ENCODE measurements around the gene EWSR1. TPM values are rescaled to one million over a fixed set of nuclear protein-coding genes. Genes with fewer than 3 reads are reported as not detected.
A peak's percentile ranks its signal among the peaks of the same experiment; 100 is the strongest.

EWSR1 gene
- total RNA-seq, 2 donors from 2014 or later: 197 to 225 TPM

GRCh38 chr22:29263791-29264276 is 4.2 kb upstream of the EWSR1 start:
- no peak overlapping the region for H3K4me3 ChIP-seq
- TF ChIP-seq CTCF (IDR thresholded peaks at IDR 0.05): no peak
- ATAC-seq (ENCODE audit: insufficient number of reproducible peaks, low FRiP score, low read depth): no peak
- DNase-seq (ENCODE audit: low spot score): no peak
- no peaks in the 10 kb centered on the region for H3K9me3 ChIP-seq
- H3K27me3 ChIP-seq (replicated peaks; ENCODE audit: insufficient read depth): no peaks in the 10 kb centered on the region
- H3K36me3 ChIP-seq: peaks cover 5% of the 10 kb centered on the region
- peaks cover 12% of the 10 kb centered on the region in 2 donors for H3K4me1 ChIP-seq (ENCODE audit: control insufficient read depth in 1 of 2, low read depth in 2 of 2)
- H3K27ac ChIP-seq: no peak overlapping the region

GRCh38 chr22:29265305-29265704 is 2.8 kb upstream of the EWSR1 start:
- Histone ChIP-seq H3K4me1 (ENCODE audit: control insufficient read depth in 1 of 2, low read depth in 2 of 2) (peaks cover 16 to 21% of the 10 kb centered on the region in 2 donors), H3K36me3 (peaks cover 5% of the 10 kb centered on the region), H3K4me3 (no peak overlapping the region), H3K27me3 (replicated peaks; ENCODE audit: insufficient read depth) (no peaks in the 10 kb centered on the region), H3K9me3 (no peaks in the 10 kb centered on the region), H3K27ac (no peak overlapping the region)
- no peak for TF ChIP-seq CTCF (IDR thresholded peaks at IDR 0.05)
- ATAC-seq (ENCODE audit: insufficient number of reproducible peaks, low FRiP score, low read depth) (no peak), DNase-seq (ENCODE audit: low spot score) (no peak)

- no peaks in the 10 kb centered on the region for H3K27me3 ChIP-seq (replicated peaks; ENCODE audit: insufficient read depth)
- DNase-seq (ENCODE audit: low spot score) (no peak), ATAC-seq (ENCODE audit: insufficient number of reproducible peaks, low FRiP score, low read depth) (no peak)
- H3K36me3 ChIP-seq: peaks cover 5% of the 10 kb centered on the region
- H3K9me3 ChIP-seq: no peaks in the 10 kb centered on the region
- H3K4me1 ChIP-seq (ENCODE audit: control insufficient read depth in 1 of 2, low read depth in 2 of 2): peaks cover 17 to 27% of the 10 kb centered on the region in 2 donors
- no peak overlapping the region for H3K4me3 ChIP-seq
- no peak overlapping the region for H3K27ac ChIP-seq
- no peak for TF ChIP-seq CTCF (IDR thresholded peaks at IDR 0.05)
Observed at GRCh38 chr22:29265929-29266328, 2.1 kb upstream of the EWSR1 start.

GRCh38 chr22:29266564-29267461 is 1.3 kb upstream of the EWSR1 start:
- Histone ChIP-seq H3K4me1 (ENCODE audit: control insufficient read depth in 1 of 2, low read depth in 2 of 2) (peaks cover 25 to 36% of the 10 kb centered on the region in 2 donors), H3K27me3 (replicated peaks; ENCODE audit: insufficient read depth) (no peaks in the 10 kb centered on the region), H3K27ac (peak overlapping the region in 1 of 2 donors; percentile 97), H3K4me3 (peak overlapping the region; percentile 92), H3K36me3 (peaks cover 5% of the 10 kb centered on the region), H3K9me3 (no peaks in the 10 kb centered on the region)
- no peak for TF ChIP-seq CTCF (IDR thresholded peaks at IDR 0.05)
- no peak for DNase-seq (ENCODE audit: low spot score)
- no peak for ATAC-seq (ENCODE audit: insufficient number of reproducible peaks, low FRiP score, low read depth)

GRCh38 chr22:29267462-29267857 is 608 bp upstream of the EWSR1 start:
- Histone ChIP-seq H3K4me1 (ENCODE audit: control insufficient read depth in 1 of 2, low read depth in 2 of 2) (peaks cover 30 to 42% of the 10 kb centered on the region in 2 donors), H3K27me3 (replicated peaks; ENCODE audit: insufficient read depth) (no peaks in the 10 kb centered on the region), H3K4me3 (peak overlapping the region; percentile 92), H3K9me3 (no peaks in the 10 kb centered on the region), H3K27ac (peak overlapping the region; percentile 96 to 97), H3K36me3 (peaks cover 5% of the 10 kb centered on the region)
- no peak for DNase-seq (ENCODE audit: low spot score)
- no peak for TF ChIP-seq CTCF (IDR thresholded peaks at IDR 0.05)
- ATAC-seq (ENCODE audit: insufficient number of reproducible peaks, low FRiP score, low read depth): no peak

Data from thoracic aorta (tissue), 2 donors.